IMR-90 (cell line): ENCODE results near the gene LIN7C. TPM values are rescaled to one million over a fixed set of nuclear protein-coding genes. Genes with fewer than 3 reads are reported as not detected.

Experiments used
- ATAC-seq: fragments of 200-7000 bp; cut with Tn5 transposase; 2 replicates; pipeline ENCODE4 v1.9.1; 2020; ENCODE audit warnings: low read depth, mild to moderate bottlenecking, moderate library complexity
- BruUV-seq: library from RNA; stranded (reverse); fragments of 400-500 nt; replicated peaks from 2 replicates; lab custom pipeline; 2021; lab: Mats Ljungman, UMichigan
- CTCF ChIA-PET: fragments of 300-600 bp; formaldehyde crosslinking; extraction: SDS; loops from one replicate; lab custom pipeline; 2021; ENCODE audit warnings: antibody characterized with exemption; lab: Yijun Ruan, JAX
- POLR2A ChIA-PET: fragments of 300-600 bp; sonication (Branson Sonifier 250); formaldehyde crosslinking; loops from one replicate; lab custom pipeline; 2022; ENCODE audit warnings: antibody characterized with exemption; ENCODE audit not compliant: unreplicated experiment; lab: Charles Lee
- DNase-seq: peaks from one replicate; pipeline ENCODE4 v3.0.0; 2013
- H2AFZ ChIP-seq: replicated peaks from 2 replicates; pipeline ENCODE3; 2013; ENCODE audit warnings: low read length, mild to moderate bottlenecking; ENCODE audit not compliant: poor library complexity
- H2AK5ac ChIP-seq: 2 replicates; pipeline ENCODE4 v1.6.1; 2013; ENCODE audit warnings: low read depth, low read length, inconsistent platforms
- H2AK9ac ChIP-seq: replicated peaks from 2 replicates; pipeline ENCODE3; 2013; ENCODE audit warnings: mild to moderate bottlenecking, low read depth, low read length, moderate library complexity; ENCODE audit not compliant: poor library complexity
- H2BK120ac ChIP-seq: 2 replicates; pipeline ENCODE4 v1.6.1; 2013; ENCODE audit warnings: low read depth, low read length, inconsistent platforms
- H2BK15ac ChIP-seq: 3 replicates; pipeline ENCODE4 v1.6.1; 2013; ENCODE audit warnings: low read depth, low read length, inconsistent platforms
- H2BK20ac ChIP-seq: 2 replicates; pipeline ENCODE4 v1.6.1; 2013; ENCODE audit warnings: low read depth, mild to moderate bottlenecking, inconsistent platforms, low read length, moderate library complexity
- H2BK5ac ChIP-seq: 2 replicates; pipeline ENCODE4 v1.6.1; 2013; ENCODE audit warnings: mild to moderate bottlenecking, low read depth, low read length, inconsistent platforms; ENCODE audit not compliant: poor library complexity, severe bottlenecking
- H3K14ac ChIP-seq: replicated peaks from 2 replicates; pipeline ENCODE4 v1.6.1; 2013; ENCODE audit warnings: low read depth, low read length, inconsistent platforms
- H3K18ac ChIP-seq: 2 replicates; pipeline ENCODE4 v1.6.1; 2013; ENCODE audit warnings: low read depth, low read length, control low read depth
- H3K23ac ChIP-seq: 2 replicates; pipeline ENCODE4 v1.6.1; 2013; ENCODE audit warnings: low read depth, low read length, inconsistent platforms
- H3K27ac ChIP-seq: 2 replicates; pipeline ENCODE4 v1.5.1; 2013; ENCODE audit warnings: mild to moderate bottlenecking, control low read depth, low read length; ENCODE audit not compliant: insufficient read depth
- H3K27me3 ChIP-seq: 2 replicates; pipeline ENCODE4 v1.6.1; 2013; ENCODE audit warnings: low read length; ENCODE audit not compliant: control insufficient read depth, insufficient read depth
- H3K36me3 ChIP-seq: 2 replicates; pipeline ENCODE4 v1.6.1; 2013; ENCODE audit warnings: low read length, mixed read lengths; ENCODE audit not compliant: control insufficient read depth, insufficient read depth
- H3K4ac ChIP-seq: 2 replicates; pipeline ENCODE4 v1.6.1; 2013; ENCODE audit warnings: low read depth, low read length, inconsistent platforms
- H3K4me1 ChIP-seq: 2 replicates; pipeline ENCODE4 v1.6.1; 2013; ENCODE audit warnings: low read length, mixed read lengths; ENCODE audit not compliant: control insufficient read depth, insufficient read depth
- H3K4me2 ChIP-seq: 2 replicates; pipeline ENCODE4 v1.6.1; 2013; ENCODE audit warnings: low read depth, mild to moderate bottlenecking, control low read depth, low read length, moderate library complexity
- H3K4me3 ChIP-seq: 2 replicates; pipeline ENCODE4 v1.5.1; 2013; ENCODE audit warnings: low read depth, mild to moderate bottlenecking, control low read depth, low read length, moderate library complexity; ENCODE audit not compliant: insufficient read depth
- H3K56ac ChIP-seq: 2 replicates; pipeline ENCODE4 v1.6.1; 2013; ENCODE audit warnings: low read length, inconsistent platforms; ENCODE audit not compliant: insufficient read depth; ENCODE audit errors: extremely low read depth
- H3K79me1 ChIP-seq, 2 experiments: 2 replicates each; pipeline ENCODE4 v1.6.1; 2013; ENCODE audit warnings: low read length in 2 of 2, inconsistent platforms in 1 of 2, low read depth in 1 of 2
- H3K9ac ChIP-seq: 2 replicates; pipeline ENCODE4 v1.6.1; 2013; ENCODE audit warnings: low read depth, low read length, control low read depth
- H3K9me1 ChIP-seq: 2 replicates; pipeline ENCODE4 v1.6.1; 2013; ENCODE audit warnings: low read length, inconsistent platforms; ENCODE audit not compliant: insufficient read depth
- H3K9me3 ChIP-seq: 2 replicates; pipeline ENCODE4 v1.6.1; 2013; ENCODE audit warnings: low read length; ENCODE audit not compliant: control insufficient read depth, insufficient read depth
- H4K20me1 ChIP-seq: 2 replicates; pipeline ENCODE4 v1.6.1; 2013; ENCODE audit warnings: low read length, inconsistent platforms; ENCODE audit not compliant: insufficient read depth
- H4K5ac ChIP-seq: 2 replicates; pipeline ENCODE4 v1.6.1; 2013; ENCODE audit warnings: mild to moderate bottlenecking, low read depth, low read length, control low read depth
- H4K8ac ChIP-seq, 2 experiments: 2 replicates each; pipeline ENCODE4 v1.6.1; 2013; ENCODE audit warnings: low read depth in 2 of 2, low read length in 2 of 2, control low read depth in 1 of 2, inconsistent platforms in 1 of 2
- H4K91ac ChIP-seq: 2 replicates; pipeline ENCODE4 v1.6.1; 2013; ENCODE audit warnings: low read depth, low read length, inconsistent platforms; ENCODE audit not compliant: insufficient read depth
- CEBPB ChIP-seq: IDR thresholded peaks from 2 replicates; pipeline ENCODE4 v1.6.1; 2012; ENCODE audit warnings: low read depth, low read length, improper control_type of control experiment
- CHD1 ChIP-seq: IDR thresholded peaks from 2 replicates; pipeline ENCODE4 v1.6.1; 2012; ENCODE audit warnings: low read depth, low read length, improper control_type of control experiment
- CTCF ChIP-seq: conservative IDR thresholded peaks from 2 replicates; pipeline ENCODE4 v1.5.1; 2012; ENCODE audit warnings: mild to moderate bottlenecking, low read depth, low read length, improper control_type of control experiment
- MAFK ChIP-seq: IDR thresholded peaks from 2 replicates; pipeline ENCODE4 v1.6.1; 2012; ENCODE audit warnings: low read depth, low read length, improper control_type of control experiment
- MAZ ChIP-seq: IDR thresholded peaks from 2 replicates; pipeline ENCODE4 v1.6.1; 2012; ENCODE audit warnings: low read depth, mild to moderate bottlenecking, low read length, improper control_type of control experiment, moderate library complexity, borderline replicate concordance
- NFE2L2 ChIP-seq: fragments of 150-350 bp; IDR thresholded peaks from 2 replicates; pipeline ENCODE4 v1.6.1; 2016; ENCODE audit warnings: low read depth, mild to moderate bottlenecking, low read length
- RAD21 ChIP-seq: IDR thresholded peaks from 2 replicates; pipeline ENCODE4 v1.6.1; 2012; ENCODE audit warnings: low read length, improper control_type of control experiment
- RFX5 ChIP-seq: IDR thresholded peaks from 2 replicates; pipeline ENCODE4 v1.8.0; 2012; ENCODE audit warnings: low read depth, mild to moderate bottlenecking, low read length, moderate library complexity
- WGBS, 2 experiments: methylation state at CpG; one replicate each; pipeline versions ENCODE4 v1.1.5 to v1.1.7; 2013; ENCODE audit warnings: missing lambda C conversion rate in 2 of 2; ENCODE audit not compliant: insufficient read length in 1 of 2; ENCODE audit errors: extremely low coverage in 2 of 2; 5-methylcytosine and 5-hydroxymethylcytosine counted together
- dilution Hi-C: fragments of 300-500 bp; cut with HindIII; formaldehyde crosslinking; loops from one replicate; pipeline ENCODE4 v1.14.3; 2018; ENCODE audit warnings: low sequenced_read_pairs; ENCODE audit not compliant: unreplicated experiment
- in situ Hi-C: fragments of 300-500 bp; cut with MboI; formaldehyde crosslinking; loops from 3 replicates; pipeline ENCODE4 v1.14.3; 2019; ENCODE audit warnings: low sequenced_read_pairs, inconsistent platforms, mixed read lengths
- intact Hi-C: fragments of 100-400 bp; cut with micrococcal nuclease; formaldehyde crosslinking; loops from 2 replicates; pipeline ENCODE4 v1.10.0; 2022
- polyA plus RNA-seq, 3 experiments: library from polyadenylated mRNA; depleted of rRNA; stranded (reverse); fragments of >200 nt; gene quantifications; 2 replicates each; pipeline ENCODE4 v1.2.3, GENCODE V29; 2012; ENCODE audit warnings: low replicate concordance in 1 of 3
- total RNA-seq: library from RNA; depleted of rRNA; stranded (reverse); fragments of >200 nt; gene quantifications from 2 replicates; pipeline ENCODE4 v1.2.3, GENCODE V29; 2012
- TF ChIP-seq, protein P1 (sequence below): fragments of 150-350 bp; IDR thresholded peaks from 2 replicates; pipeline ENCODE4 v1.6.1; 2017; ENCODE audit warnings: mild to moderate bottlenecking, antibody characterized with exemption, low read length, low read depth

Gene LIN7C
- total and polyA plus RNA-seq, 2 of the 4 experiments (the other 2 are of a cell fraction) = 12.2 to 25.5 TPM

DNA sequence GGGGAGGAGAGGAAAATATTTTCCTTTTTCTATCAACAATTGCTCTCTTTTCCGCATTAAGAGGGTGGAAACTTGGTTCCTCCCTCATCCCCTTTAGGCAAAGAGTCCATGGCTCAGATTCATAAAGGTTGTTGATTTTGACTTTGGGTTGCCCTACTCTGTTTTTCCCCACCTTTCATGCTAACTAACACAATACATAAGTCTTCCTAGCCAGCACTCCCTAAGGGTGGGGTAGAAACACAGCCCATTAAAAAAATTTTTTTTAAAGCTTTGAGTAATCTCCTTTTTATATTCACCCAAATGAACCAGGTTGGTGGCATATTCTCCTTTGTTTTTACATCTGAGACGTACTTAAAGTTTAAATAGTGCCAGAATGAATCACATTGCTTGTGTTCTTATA lies 20.0 kb upstream of the LIN7C start:
- no peaks in the 10 kb centered on the region for H3K9me3 ChIP-seq
- H3K27me3 ChIP-seq = no peaks in the 10 kb centered on the region
- no peaks in the 10 kb centered on the region for H3K4me1 ChIP-seq
- H2BK15ac ChIP-seq = no peak overlapping the region
- no peak overlapping the region for H2BK5ac ChIP-seq
- no peak overlapping the region for H3K56ac ChIP-seq
- no peak overlapping the region for H2AK5ac ChIP-seq
- no peak overlapping the region for H4K8ac ChIP-seq
- intact Hi-C loops = no loop called here
- H3K27ac ChIP-seq = no peak overlapping the region
- no peak overlapping the region for H3K14ac ChIP-seq
- no TSS peak for BruUV-seq
- ATAC-seq (no peak), DNase-seq (no peak)
- H3K4ac ChIP-seq = no peak overlapping the region
- no peak for TF ChIP-seq NFE2L2
- no peak for TF ChIP-seq CHD1
- no peak for TF ChIP-seq RAD21
- TF ChIP-seq, protein P1, sequence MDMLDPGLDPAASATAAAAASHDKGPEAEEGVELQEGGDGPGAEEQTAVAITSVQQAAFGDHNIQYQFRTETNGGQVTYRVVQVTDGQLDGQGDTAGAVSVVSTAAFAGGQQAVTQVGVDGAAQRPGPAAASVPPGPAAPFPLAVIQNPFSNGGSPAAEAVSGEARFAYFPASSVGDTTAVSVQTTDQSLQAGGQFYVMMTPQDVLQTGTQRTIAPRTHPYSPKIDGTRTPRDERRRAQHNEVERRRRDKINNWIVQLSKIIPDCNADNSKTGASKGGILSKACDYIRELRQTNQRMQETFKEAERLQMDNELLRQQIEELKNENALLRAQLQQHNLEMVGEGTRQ = no peak
- TF ChIP-seq RFX5 = no peak
- no peak for TF ChIP-seq CEBPB
- TF ChIP-seq MAZ = no peak
- no peak for TF ChIP-seq CTCF
- TF ChIP-seq MAFK = no peak
- in situ Hi-C loops = no loop called here
- H2BK20ac ChIP-seq = no peak overlapping the region
- no peak overlapping the region for H2AFZ ChIP-seq
- no peak overlapping the region for H2AK9ac ChIP-seq
- H3K36me3 ChIP-seq = no peaks in the 10 kb centered on the region
- H3K9me1 ChIP-seq = no peaks in the 10 kb centered on the region
- H3K79me1 ChIP-seq = no peaks in the 10 kb centered on the region
- no peaks in the 10 kb centered on the region for H4K20me1 ChIP-seq
- CTCF ChIA-PET = interaction anchor here (0.6 kb wide), 1 partner anchor 984 kb away, joined by 3 read pairs; no protein-coding TSS in a partner anchor
- POLR2A ChIA-PET = no interaction called here
- no peak overlapping the region for H3K4me3 ChIP-seq
- no peak overlapping the region for H3K9ac ChIP-seq
- H3K18ac ChIP-seq = no peak overlapping the region
- H4K91ac ChIP-seq = no peak overlapping the region
- no peak overlapping the region for H4K5ac ChIP-seq
- H3K4me2 ChIP-seq = no peak overlapping the region
- no peak overlapping the region for H3K23ac ChIP-seq
- no CpG with 5 or more reads among the region's 2 CpGs for WGBS, 2 experiments
- dilution Hi-C loops = no loop called here
- no peak overlapping the region for H2BK120ac ChIP-seq
